Activated CD8-positive, alpha-beta T cell treated with anti-CD3 and anti-CD28 coated beads for 36 hours (primary cell): ENCODE measurements around the gene ABHD1. TPM values are rescaled to one million over a fixed set of nuclear protein-coding genes. Genes with fewer than 3 reads are reported as not detected.
"Not testable (repeated sequence)": the region's sequence is repeated elsewhere in the genome, so short reads cannot be mapped to it uniquely, and the experiment has no call there.

Experiments used
- ATAC-seq: fragments of 200-7000 bp; cut with Tn5 transposase; one replicate; pipeline ENCODE4 v1.10.0; 2021; ENCODE audit warnings: mild to moderate bottlenecking, moderate library complexity
- CTCF ChIA-PET: fragments of 350-600 bp; sonication (Branson Sonifier 250); formaldehyde crosslinking; loops from one replicate; lab custom pipeline; 2021; ENCODE audit warnings: antibody characterized with exemption; lab: Charles Lee
- POLR2A ChIA-PET: fragments of 350-600 bp; sonication (Branson Sonifier 250); formaldehyde crosslinking; loops from one replicate; lab custom pipeline; 2021; ENCODE audit warnings: antibody characterized with exemption; lab: Charles Lee
- DNase-seq: peaks from one replicate; pipeline ENCODE4 v3.0.0-alpha.2; 2020
- H3K27ac Mint-ChIP-seq: one replicate; pipeline ENCODE4 v1.8.0; 2021; ENCODE audit warnings: mild to moderate bottlenecking, mixed read lengths
- H3K27me3 Mint-ChIP-seq: one replicate; pipeline ENCODE4 v1.8.0; 2021; ENCODE audit warnings: mixed read lengths
- H3K36me3 Mint-ChIP-seq: one replicate; pipeline ENCODE4 v1.8.0; 2021; ENCODE audit warnings: low read depth, mixed read lengths
- H3K4me1 Mint-ChIP-seq: one replicate; pipeline ENCODE4 v1.8.0; 2021; ENCODE audit warnings: low read depth, mixed read lengths
- H3K4me3 Mint-ChIP-seq: one replicate; pipeline ENCODE4 v1.8.0; 2021; ENCODE audit warnings: mild to moderate bottlenecking, moderate library complexity, mixed read lengths
- H3K9me3 Mint-ChIP-seq: one replicate; pipeline ENCODE4 v1.8.0; 2021; ENCODE audit warnings: mixed read lengths
- CTCF ChIP-seq: fragments of 200-600 bp; IDR thresholded peaks from one replicate; pipeline ENCODE4 v1.8.0; 2022; ENCODE audit warnings: antibody characterized with exemption, mild to moderate bottlenecking
- intact Hi-C: fragments of 100-400 bp; cut with micrococcal nuclease; formaldehyde crosslinking; loops from one replicate; pipeline ENCODE4 v1.10.0; 2022
- total RNA-seq, 2 experiments: library from RNA; stranded (reverse); gene quantifications; one replicate each; pipeline ENCODE4 v1.2.3, GENCODE V29; 2021

Gene ABHD1
- total RNA-seq, 2 experiments from 2014 or later: 0.36 to 0.50 TPM

DNA sequence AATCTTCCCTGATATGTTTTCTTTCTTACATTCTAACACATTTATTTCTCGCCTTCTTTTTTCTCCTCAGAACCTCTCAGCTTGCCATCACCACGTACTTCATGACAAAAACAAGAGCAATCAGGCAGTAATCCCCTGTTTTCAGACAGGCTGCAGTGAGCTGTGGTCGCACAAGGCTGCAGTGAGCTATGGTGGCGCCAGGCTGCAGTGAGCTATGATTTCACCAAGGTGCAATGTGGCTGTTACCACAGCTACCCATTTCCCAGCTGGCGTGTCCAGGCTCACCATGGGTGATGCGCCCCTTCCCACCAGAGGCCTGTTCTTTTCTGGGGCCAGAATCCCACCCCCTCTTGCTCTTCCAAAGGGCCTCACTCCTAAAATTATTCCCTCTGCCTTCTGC, 51.0 kb downstream of the ABHD1 start:
- ChIA-PET POLR2A (interaction anchor here (0.7 kb wide), 1 partner anchor 36 kb away, joined by 3 read pairs; no protein-coding TSS in a partner anchor), CTCF (interaction anchor here (1.2 to 2.1 kb wide), 3 partner anchors 17 to 105 kb away, joined by 3 to 5 read pairs (median 3); no protein-coding TSS in a partner anchor)
- Mint-ChIP-seq H3K9me3 (no peaks in the 10 kb centered on the region), H3K4me1 (peaks cover 2% of the 10 kb centered on the region), H3K27me3 (peaks cover 18% of the 10 kb centered on the region), H3K4me3 (no peak overlapping the region), H3K27ac (no peak overlapping the region), H3K36me3 (no peaks in the 10 kb centered on the region)
- ATAC-seq (no peak), DNase-seq (no peak)
- no peak for TF ChIP-seq CTCF
- intact Hi-C loops: no loop called here

GRCh38 chr2:27175330-27175729, 51.7 kb downstream of the ABHD1 start:
- intact Hi-C loops: no loop called here
- ChIA-PET CTCF (interaction anchor here (0.6 to 2.1 kb wide), 7 partner anchors 9 to 214 kb away, joined by 3 to 5 read pairs (median 3); no protein-coding TSS in a partner anchor), POLR2A (interaction anchor here (0.7 kb wide), 1 partner anchor 37 kb away, joined by 3 read pairs; no protein-coding TSS in a partner anchor)
- Mint-ChIP-seq H3K9me3 (no peaks in the 10 kb centered on the region), H3K27me3 (peaks cover 23% of the 10 kb centered on the region), H3K27ac (no peak overlapping the region), H3K4me1 (peaks cover 2% of the 10 kb centered on the region), H3K36me3 (no peaks in the 10 kb centered on the region), H3K4me3 (no peak overlapping the region)
- DNase-seq (no peak), ATAC-seq (no peak)
- TF ChIP-seq CTCF: no peak

DNA sequence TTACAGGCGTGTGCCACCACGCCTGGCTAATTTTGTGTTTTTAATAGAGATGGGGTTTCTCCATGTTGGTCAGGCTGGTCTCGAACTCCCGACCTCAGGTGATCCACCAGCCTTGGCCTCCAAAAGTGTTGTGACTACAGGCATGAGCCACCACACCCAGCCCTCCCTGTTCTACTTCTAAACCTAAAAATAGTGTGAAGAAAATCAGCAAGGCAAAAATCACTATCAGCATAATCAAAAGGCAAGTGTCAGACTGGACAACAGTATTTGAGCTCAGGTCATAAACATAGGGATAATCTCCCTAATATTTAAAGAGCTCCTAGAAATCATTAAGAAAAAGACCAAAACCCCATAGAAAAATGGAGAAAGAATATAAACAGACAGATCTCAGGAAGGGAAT, 52.2 kb downstream of the ABHD1 start:
- H3K27me3 Mint-ChIP-seq: peaks cover 23% of the 10 kb centered on the region
- H3K36me3 Mint-ChIP-seq, ATAC-seq, H3K4me3 Mint-ChIP-seq, H3K27ac Mint-ChIP-seq, DNase-seq, H3K9me3 Mint-ChIP-seq, POLR2A ChIA-PET, intact Hi-C loops, H3K4me1 Mint-ChIP-seq: not testable (repeated sequence)
- CTCF ChIA-PET: interaction anchor here (0.6 to 2.1 kb wide), 5 partner anchors 10 to 214 kb away, joined by 3 to 5 read pairs (median 4); no protein-coding TSS in a partner anchor

DNA sequence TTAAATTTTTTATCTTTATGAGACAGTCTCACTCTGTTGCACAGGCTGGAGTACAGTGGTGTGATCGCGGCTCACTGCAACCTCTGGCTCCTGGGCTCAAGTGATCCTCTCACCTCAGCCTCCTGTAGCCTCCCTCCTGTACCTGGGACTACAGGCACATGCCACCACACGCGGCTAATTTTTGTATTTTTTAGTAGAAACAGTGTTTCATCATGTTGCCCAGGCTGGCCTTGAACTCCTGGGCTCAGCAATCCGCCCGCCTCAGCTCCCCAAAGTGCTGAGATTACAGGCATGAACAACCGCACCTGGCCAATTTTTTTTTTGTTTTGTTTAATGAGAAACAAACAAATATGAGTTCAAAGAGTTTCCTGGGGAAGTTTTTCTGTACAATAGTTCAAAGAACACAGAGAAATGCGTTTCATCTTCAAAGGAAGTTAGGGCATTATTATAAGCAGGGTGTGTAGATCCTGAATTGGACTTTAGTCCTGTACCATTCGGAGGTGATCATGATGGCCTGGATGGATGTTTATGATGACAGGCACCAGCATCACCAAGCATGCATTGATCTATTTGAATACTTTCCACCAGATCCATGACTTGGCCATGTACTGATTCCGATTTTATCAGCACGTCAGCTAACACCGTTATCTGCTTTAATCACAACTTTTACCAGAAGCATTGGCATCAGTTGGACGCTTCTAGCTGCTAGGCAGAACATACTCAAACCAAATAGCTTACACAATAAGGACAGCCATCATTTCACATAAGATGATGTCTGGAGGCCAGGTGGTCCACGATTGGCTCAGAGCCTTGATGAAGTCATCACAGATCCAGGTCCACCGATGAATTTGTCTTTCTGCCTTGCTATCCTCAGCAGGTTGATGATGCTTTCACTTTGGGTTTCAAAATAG, 54.1 kb downstream of the ABHD1 start:
- H3K27me3 Mint-ChIP-seq: peaks cover 25% of the 10 kb centered on the region
- no peak for TF ChIP-seq CTCF
- H3K4me1 Mint-ChIP-seq: no peaks in the 10 kb centered on the region
- no peaks in the 10 kb centered on the region for H3K9me3 Mint-ChIP-seq
- H3K36me3 Mint-ChIP-seq: no peaks in the 10 kb centered on the region
- no peak for ATAC-seq
- DNase-seq: no peak
- intact Hi-C loops: no loop called here
- CTCF ChIA-PET: interaction anchor here (2.3 kb wide), 1 partner anchor 8 kb away, joined by 11 read pairs; no protein-coding TSS in a partner anchor
- no peak overlapping the region for H3K27ac Mint-ChIP-seq
- H3K4me3 Mint-ChIP-seq: no peak overlapping the region
- POLR2A ChIA-PET: interaction anchor here (0.6 to 0.7 kb wide), 2 partner anchors 9 to 153 kb away, joined by 3 read pairs; no protein-coding TSS in a partner anchor

DNA sequence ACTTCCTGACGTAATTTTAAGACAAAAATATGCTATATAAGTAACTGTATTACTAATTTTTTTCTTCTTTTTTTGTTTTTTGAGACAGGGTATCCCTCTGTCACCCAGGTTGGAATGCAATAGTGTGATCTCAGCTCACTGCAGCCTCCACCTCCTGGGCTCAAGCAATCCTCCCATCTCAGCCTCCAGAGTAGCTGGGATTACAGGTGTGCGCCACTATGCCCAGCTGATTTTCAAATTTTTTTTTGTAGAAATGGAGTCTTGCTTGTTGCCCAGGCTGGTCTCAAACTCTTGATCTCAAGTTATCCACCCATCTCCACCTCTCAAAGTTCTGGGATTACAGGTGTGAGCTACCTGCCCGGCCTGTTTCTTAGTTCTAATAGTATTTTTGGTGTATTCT, 54.9 kb downstream of the ABHD1 start:
- no peak overlapping the region for H3K27ac Mint-ChIP-seq
- no peaks in the 10 kb centered on the region for H3K36me3 Mint-ChIP-seq
- ChIA-PET CTCF (interaction anchor here (2.3 kb wide), 1 partner anchor 8 kb away, joined by 11 read pairs; no protein-coding TSS in a partner anchor), POLR2A (interaction anchor here (0.7 kb wide), 1 partner anchor 8 kb away, joined by 3 read pairs; no protein-coding TSS in a partner anchor)
- no peak for DNase-seq
- no peak for TF ChIP-seq CTCF
- ATAC-seq: no peak
- H3K27me3 Mint-ChIP-seq: peaks cover 25% of the 10 kb centered on the region
- no peaks in the 10 kb centered on the region for H3K9me3 Mint-ChIP-seq
- intact Hi-C loops: no loop called here
- H3K4me1 Mint-ChIP-seq: no peaks in the 10 kb centered on the region
- H3K4me3 Mint-ChIP-seq: no peak overlapping the region
